ENCODE data around the gene HHIPL2.
A peak's percentile ranks its signal among the peaks of the same experiment; 100 is the strongest.

Gene HHIPL2

GRCh38 chr1:222547944-222548671, at the start of gene HHIPL2:
HHIPL2 (minus strand) TSS chr1:222548104; CDS start chr1:222548044, 60 bp downstream.
- peak; percentile 21 for DNase-seq

GRCh38 chr1:222596696-222597095, 48.8 kb upstream of the HHIPL2 start:
- DNase-seq = no peak

DNA sequence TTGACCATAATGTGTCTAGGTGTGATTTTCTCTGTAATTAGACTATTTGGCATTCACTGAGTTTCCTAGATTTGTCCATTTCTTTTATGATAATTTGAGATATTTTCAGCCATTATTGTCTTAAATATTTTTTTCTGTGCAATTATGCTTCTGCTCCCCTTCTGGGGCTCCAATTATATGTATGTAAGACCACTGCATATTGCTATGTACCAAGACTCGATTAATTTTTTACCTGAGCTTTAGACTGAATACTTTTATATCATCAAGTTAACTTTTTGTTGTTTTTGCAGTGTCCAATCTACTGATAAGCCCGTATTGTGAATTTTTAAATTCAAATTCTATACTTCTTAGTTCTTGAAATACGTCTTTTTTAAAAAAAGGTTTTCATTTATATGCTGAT, 46.9 kb upstream of the HHIPL2 start:
- DNase-seq = no peak

DNA sequence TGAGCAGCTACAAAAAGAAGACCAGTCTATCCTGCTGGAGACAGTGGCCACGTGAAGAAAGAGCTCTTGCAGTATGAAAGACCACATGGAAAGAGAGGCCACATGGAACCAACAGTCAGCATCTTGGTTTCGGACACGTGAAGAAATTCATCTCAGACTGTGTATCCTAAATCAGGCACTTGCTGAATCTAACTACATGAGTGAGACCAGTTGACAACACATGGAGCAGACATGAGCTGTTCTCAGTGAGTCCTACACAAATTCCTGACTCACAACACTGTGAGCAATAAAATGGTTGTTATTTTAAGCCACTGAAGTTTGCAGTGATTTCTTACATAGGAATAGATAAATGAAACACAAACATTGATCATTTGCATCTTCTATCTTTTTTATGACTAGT, 44.3 kb upstream of the HHIPL2 start:
- DNase-seq = peak; percentile 22

GRCh38 chr1:222589462-222590302, 41.8 kb upstream of the HHIPL2 start, which contains the start of gene TAF1A:
TAF1A (minus strand) TSS chr1:222589933.
- peak; percentile 85 for DNase-seq

- no peak for DNase-seq
These were observed 40.2 kb upstream of the HHIPL2 start for GRCh38 chr1:222588135-222588534.

DNA sequence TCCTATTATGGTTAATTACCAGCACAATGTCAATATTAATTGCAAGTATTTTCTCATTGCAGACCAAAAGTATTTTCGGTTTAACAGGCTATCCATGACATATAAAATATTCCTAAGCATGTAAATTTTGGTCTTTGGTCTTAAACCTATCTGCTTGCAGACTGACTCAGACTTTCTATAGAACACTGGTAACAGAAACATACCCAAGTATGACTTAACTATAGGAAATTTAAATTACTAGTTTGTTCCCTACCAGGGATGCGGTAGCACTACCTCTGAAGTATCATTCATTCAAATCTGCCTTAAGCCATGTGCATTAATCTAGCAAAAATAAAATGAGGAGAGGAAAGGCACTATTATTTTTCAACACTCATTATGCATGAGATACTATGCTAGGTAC, 38.9 kb upstream of the HHIPL2 start:
- no peak for DNase-seq

DNA sequence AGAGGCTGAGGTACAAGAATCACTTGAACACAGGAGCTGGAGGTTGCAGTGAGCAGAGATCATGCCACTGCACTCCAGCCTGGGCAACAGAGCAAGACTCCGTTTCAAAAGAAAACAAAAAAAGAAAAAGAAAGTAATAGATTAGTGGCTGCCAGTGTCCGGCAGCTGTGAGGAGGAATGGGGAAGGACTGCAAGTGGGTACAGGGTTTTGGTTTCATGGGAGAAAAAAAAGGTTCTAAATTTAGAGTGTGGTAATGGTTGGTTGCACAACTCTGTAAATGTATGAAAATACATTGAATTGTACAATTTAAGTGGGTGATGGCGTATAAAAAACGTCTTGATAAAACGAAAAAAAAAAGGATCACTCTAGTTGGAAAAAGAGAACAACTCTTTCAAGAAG, 35.2 kb upstream of the HHIPL2 start:
- DNase-seq = no peak

- peak; percentile 44 for DNase-seq
These were observed 34.3 kb upstream of the HHIPL2 start for GRCh38 chr1:222582099-222582774.

GRCh38 chr1:222579316-222579715, 31.4 kb upstream of the HHIPL2 start:
- DNase-seq = no peak

GRCh38 chr1:222570837-222571236, 22.9 kb upstream of the HHIPL2 start:
- DNase-seq = no peak

- DNase-seq = no peak
These were observed 13.8 kb upstream of the HHIPL2 start for GRCh38 chr1:222561656-222562055.

- no peak for DNase-seq
These were observed 9.7 kb upstream of the HHIPL2 start for GRCh38 chr1:222557574-222557973.

DNA sequence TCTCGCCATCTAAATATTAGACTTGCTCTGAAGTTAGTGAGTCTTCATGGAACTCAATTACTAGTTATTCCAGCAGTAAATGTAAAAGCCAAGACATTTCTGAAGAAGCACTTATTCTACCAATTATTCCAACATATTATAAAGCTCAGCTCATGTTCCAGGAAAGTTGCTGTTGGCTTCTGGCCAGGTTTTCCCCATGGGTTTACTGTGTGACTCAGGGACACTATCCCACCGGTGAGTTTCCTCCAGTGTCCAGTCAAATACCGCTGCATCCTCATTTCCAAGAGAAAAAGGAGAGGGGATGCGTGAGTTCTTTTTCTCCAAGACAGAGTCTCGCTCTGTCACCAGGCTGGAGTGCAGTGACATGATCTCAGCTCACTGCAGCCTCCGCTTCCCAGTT, 9.2 kb upstream of the HHIPL2 start:
- peak; percentile 49 for DNase-seq

DNA sequence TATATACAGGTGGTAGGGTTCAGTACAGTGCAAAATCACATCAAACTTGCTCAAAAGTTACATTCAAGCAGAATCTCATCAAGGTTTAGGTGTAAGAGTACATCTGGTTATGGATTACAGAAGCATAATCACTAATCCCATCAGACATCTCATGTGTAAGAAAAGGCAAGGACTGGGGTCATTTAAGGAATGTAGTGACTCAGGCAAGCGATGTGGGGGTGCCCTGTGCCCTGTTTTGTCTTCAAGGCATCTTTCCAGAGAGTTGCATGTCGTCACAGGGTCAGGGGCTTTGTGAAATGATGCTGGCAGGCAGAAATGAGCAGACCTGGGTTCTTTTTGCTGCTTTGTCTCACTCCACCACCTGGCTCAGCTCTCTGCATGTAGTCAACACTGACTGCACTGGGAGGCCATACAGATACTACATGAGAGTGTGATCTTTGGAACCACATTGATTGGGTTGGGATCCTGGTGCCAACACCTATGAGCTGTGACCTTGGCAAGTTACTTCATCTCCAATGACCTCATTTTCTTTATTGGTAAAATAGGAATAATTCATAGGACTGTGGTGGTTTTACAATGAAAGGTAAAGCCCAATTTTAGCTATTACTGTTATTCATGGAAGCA, 8.2 kb upstream of the HHIPL2 start:
- DNase-seq = no peak

DNA sequence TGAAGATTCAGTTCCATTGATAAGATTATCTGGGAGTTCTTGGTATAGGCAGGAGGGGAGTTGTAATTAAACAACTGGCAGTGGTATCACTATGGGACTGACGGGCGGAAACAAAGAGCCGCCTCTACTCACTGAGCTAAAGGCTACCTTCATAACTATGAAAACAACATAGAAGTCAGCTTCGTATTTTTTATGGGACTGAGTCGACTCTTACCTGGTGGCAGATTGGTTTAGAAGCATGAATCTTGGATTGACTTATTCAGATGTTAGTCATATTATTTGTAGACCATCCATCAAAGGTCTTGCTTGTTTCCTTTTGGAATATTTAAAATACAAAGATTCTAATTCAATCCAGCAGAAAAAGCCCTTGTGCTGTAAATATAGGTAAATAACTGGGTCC, 6.3 kb upstream of the HHIPL2 start:
- DNase-seq = no peak

GRCh38 chr1:222552882-222553281, 5.0 kb upstream of the HHIPL2 start:
- DNase-seq = peak; percentile 12

GRCh38 chr1:222547260-222547614, 667 bp downstream of the HHIPL2 start:
- DNase-seq = no peak

DNA sequence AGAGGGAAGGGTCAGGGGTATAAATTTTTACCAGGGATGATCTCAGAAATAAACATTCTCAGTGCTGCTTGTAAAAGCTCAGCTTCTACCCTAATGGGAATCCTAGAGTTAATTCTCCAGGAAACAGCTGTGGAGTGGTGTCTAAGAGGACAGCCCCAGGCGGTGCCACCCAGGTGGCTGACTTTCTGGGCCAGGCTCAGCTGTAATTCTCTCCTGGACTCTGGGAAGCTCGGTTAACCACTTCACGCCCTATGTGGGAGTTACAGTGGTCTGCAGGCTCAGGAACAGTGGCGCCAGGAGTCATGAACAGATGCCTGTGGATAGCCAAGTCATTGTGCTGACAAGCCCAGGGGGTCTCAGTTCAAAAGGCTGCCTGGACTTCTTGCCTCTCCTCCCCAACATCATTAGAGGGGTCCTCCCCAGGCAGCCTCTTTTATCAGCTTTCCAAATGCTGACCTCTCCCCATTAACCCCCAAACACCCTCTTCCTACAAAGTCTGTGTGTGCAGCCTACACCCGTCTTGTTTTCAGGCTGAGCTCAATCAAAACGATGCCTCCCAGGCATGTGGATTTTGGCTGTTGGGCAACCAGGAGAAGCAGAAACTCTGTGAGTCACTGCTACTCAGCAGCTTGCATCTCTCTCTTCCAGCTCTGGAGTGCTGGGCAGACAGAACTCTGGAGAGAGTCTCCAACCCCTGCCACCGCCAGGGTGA, 1.2 kb downstream of the HHIPL2 start:
- DNase-seq = peak; percentile 85

DNA sequence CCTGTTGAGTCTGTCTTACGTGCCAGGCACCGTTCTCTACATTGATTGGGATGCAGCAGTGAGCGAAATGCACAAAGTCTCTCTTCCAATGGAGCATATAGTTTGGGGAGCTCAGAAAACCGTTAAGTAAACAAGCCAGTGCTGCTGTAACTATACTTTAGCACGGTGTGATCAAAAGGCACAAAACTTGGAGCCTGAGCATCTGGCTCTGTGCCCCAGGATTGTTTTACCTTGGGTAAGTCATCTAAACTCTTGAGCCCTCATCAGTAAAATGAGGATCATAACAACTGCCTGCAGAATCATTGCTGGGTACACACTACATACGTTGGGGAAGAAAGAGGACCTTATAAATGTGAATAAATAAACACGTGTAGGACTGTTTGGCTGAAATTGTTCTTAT, 1.8 kb downstream of the HHIPL2 start:
- DNase-seq = no peak

DNA sequence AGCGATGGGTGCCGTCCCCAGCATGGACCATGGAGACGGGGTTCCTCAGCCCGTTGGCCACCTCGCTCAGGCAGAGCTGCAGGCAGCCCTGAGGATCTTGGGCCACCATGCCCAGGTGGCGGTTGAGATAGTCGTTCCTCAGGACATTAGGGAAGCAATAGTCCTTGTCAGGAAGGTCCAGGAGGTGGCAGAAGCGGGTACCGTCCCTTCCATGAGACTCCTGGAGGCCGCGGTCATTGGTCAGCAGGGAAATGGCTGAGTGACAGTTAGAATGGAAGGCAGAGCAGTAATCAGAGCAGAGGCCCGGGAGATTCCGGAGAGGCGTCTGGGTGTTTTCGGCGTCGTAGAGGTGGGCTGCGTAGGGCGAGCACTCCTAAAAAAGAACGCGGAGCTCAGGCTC, 4.1 kb downstream of the HHIPL2 start:
- no peak for DNase-seq

GRCh38 chr1:222540598-222540995, 7.3 kb downstream of the HHIPL2 start:
- no peak for DNase-seq
